Pancreas (tissue), 10 donors: ENCODE results near the gene RYK. TPM values are rescaled to one million over a fixed set of nuclear protein-coding genes. Genes with fewer than 3 reads are reported as not detected.
A peak's percentile ranks its signal among the peaks of the same experiment; 100 is the strongest.

ENCODE experiments used
- ATAC-seq, 4 donors: fragments of 200-7000 bp; cut with Tn5 transposase; one replicate each; pipeline versions ENCODE4 v1.8.0 to v1.9.1; 2020; ENCODE audit warnings: mild to moderate bottlenecking in 4 of 4, moderate library complexity in 4 of 4
- DNase-seq, 6 donors: peaks; one replicate each; pipeline ENCODE4 v3.0.0-alpha.2; 2020
- FAIRE-seq: peaks from 2 replicates; lab custom pipeline; 2012; peaks lifted over from hg19 to GRCh38; lab: Jason Lieb, UNC
- H3K27ac ChIP-seq, 4 donors: fragments of 200-600 bp; sonication (generic); 1 replicate in 3 of 4; 2 replicates in 1 of 4; pipeline versions ENCODE4 v1.5.0 to v1.8.0; 2020
- H3K27me3 ChIP-seq, 4 donors: fragments of 200-600 bp; one replicate each; pipeline ENCODE4 v1.8.0; 2021
- H3K36me3 ChIP-seq, 3 donors: fragments of 200-600 bp; sonication (generic) in 1 of 3; one replicate each; pipeline versions ENCODE4 v1.5.0 to v1.8.0; 2020 to 2021
- H3K4me1 ChIP-seq, 3 donors: fragments of 200-600 bp; one replicate each; pipeline ENCODE4 v1.8.0; 2021
- H3K4me3 ChIP-seq, 4 donors: fragments of 200-600 bp; sonication (generic) in 2 of 4; one replicate each; pipeline versions ENCODE4 v1.5.0 to v1.8.0; 2020 to 2021
- H3K9me3 ChIP-seq, 4 donors: fragments of 200-600 bp; one replicate each; pipeline ENCODE4 v1.8.0; 2021
- WGBS, 2 donors: extraction: QIAGEN DNeasy Blood & Tissue Kit; methylation state at CpG; one replicate each; pipeline ENCODE4 v1.1.7; 2013; 5-methylcytosine and 5-hydroxymethylcytosine counted together
- intact Hi-C, 3 donors: fragments of 100-400 bp; cut with DNase I; formaldehyde crosslinking; loops; one replicate each; pipeline versions ENCODE4 v1.11.1 to v1.14.2; 2022
- polyA plus RNA-seq, 2 donors: library from polyadenylated mRNA; stranded (reverse); fragments of 200-250 nt; gene quantifications; one replicate each; pipeline ENCODE4 v1.2.3, GENCODE V29; 2013
- total RNA-seq, 6 donors: library from RNA; stranded (reverse); fragmentation: NEBNext Ultra II Directional in 4 of 6; extraction: Animal tissue kit (Norgen Biotek cat#: 25700) in 4 of 6; gene quantifications; one replicate each; pipeline versions ENCODE4 v1.2.1 to v1.2.4, GENCODE V29; 2021 to 2023
- TF ChIP-seq, protein P1 (sequence below), 4 donors: fragments of 200-600 bp; sonication (generic) in 3 of 4; IDR thresholded peaks; one replicate each; pipeline versions ENCODE4 v1.5.0 to v1.8.0; 2021; ENCODE audit warnings: antibody characterized with exemption in 4 of 4
- donor health status: healthy with polysubstance abuse.
- donor health status: DM: no; HTN: no; CAD: no; lungs with moderate emphysema.
- donor health status: DM: no; HTN: no; CAD: no.
- donor health status: control.
- donor health status: control.
- donor health status: Bipolar disorder and iron deficiency.
- donor health status: DM: yes; HTN: yes; CAD: no.
- donor health status: DM: no; HTN: no; CAD: no.
- donor health status: DM: no; HTN: no; CAD: no.
- donor health status: DM: yes; HTN: yes; CAD: no.

Gene RYK
- total and polyA plus RNA-seq, 8 donors = 13.8 to 31.9 (median 20.5) TPM

DNA sequence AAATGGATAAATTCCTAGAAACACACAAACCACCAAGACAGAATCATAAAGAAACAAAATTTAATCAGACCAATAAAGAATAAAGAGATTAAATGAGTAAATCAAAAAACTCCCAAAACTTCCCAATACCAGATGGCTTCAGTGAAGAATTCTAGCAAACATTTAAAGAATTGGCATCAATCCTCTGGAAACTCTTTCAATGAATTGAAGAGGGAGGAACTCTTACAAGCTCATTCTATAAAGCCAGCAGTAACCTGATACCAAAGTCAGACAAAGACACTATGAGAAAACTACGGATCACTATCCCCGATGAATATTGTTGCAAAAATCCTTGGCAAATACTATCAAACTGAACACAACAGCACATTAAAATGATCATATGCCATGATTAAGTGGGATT is 139.0 kb downstream of the RYK start:
- WGBS, 2 donors = 45 to 55% methylated on average over 2 of the region's 2 CpGs
- intact Hi-C loops = no loop called here
- H3K27ac ChIP-seq = peak overlapping the region in 1 of 4 donors; percentile 79
- no peaks in the 10 kb centered on the region for H3K27me3 ChIP-seq
- TF ChIP-seq, protein P1, sequence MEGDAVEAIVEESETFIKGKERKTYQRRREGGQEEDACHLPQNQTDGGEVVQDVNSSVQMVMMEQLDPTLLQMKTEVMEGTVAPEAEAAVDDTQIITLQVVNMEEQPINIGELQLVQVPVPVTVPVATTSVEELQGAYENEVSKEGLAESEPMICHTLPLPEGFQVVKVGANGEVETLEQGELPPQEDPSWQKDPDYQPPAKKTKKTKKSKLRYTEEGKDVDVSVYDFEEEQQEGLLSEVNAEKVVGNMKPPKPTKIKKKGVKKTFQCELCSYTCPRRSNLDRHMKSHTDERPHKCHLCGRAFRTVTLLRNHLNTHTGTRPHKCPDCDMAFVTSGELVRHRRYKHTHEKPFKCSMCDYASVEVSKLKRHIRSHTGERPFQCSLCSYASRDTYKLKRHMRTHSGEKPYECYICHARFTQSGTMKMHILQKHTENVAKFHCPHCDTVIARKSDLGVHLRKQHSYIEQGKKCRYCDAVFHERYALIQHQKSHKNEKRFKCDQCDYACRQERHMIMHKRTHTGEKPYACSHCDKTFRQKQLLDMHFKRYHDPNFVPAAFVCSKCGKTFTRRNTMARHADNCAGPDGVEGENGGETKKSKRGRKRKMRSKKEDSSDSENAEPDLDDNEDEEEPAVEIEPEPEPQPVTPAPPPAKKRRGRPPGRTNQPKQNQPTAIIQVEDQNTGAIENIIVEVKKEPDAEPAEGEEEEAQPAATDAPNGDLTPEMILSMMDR (IDR thresholded peaks at IDR 0.05) = no peak
- no peak overlapping the region for H3K4me3 ChIP-seq
- ATAC-seq (no peak), FAIRE-seq (no peak), DNase-seq (no peak)
- H3K36me3 ChIP-seq = no peaks in the 10 kb centered on the region
- peaks cover 0 to 8% (median 0%) of the 10 kb centered on the region in 4 donors for H3K9me3 ChIP-seq
- peaks cover under 1 to 16% (median 14%) of the 10 kb centered on the region in 3 donors for H3K4me1 ChIP-seq

DNA sequence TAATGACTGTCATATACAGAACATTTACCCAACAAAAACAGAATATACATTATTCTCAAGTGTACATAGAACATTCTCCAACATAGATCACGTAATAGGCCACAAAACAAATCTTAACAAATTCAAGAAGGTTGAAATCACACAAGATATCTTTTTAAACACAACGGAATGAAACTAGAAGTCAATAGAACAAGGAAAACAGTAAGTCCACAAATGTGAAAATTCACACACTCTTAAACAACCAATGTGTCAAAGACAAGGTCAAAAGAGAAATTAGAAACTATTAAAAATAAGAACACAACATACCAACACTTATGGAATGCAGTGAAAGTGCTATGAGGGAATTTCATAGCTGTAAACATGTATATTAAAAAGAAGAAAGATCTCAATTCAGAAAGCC is 139.7 kb downstream of the RYK start:
- DNase-seq = no peak
- no peak for FAIRE-seq
- ATAC-seq = peak in 3 of 4 donors; percentile 57 to 67 (median 58)
- peak overlapping the region in 2 of 4 donors; percentile 45 to 79 for H3K27ac ChIP-seq
- no peaks in the 10 kb centered on the region for H3K27me3 ChIP-seq
- H3K4me3 ChIP-seq = no peak overlapping the region
- TF ChIP-seq, protein P1 (IDR thresholded peaks at IDR 0.05) = no peak
- H3K4me1 ChIP-seq = peaks cover 7 to 19% (median 16%) of the 10 kb centered on the region in 3 donors
- WGBS, 2 donors = 25 to 30% methylated on average over 2 of the region's 2 CpGs
- intact Hi-C loops = no loop called here
- H3K9me3 ChIP-seq = peaks cover 0 to 8% (median 0%) of the 10 kb centered on the region in 4 donors
- H3K36me3 ChIP-seq = no peaks in the 10 kb centered on the region

Other genes with a start within 250 kb of the RYK start
- 10 to 100 TPM in 4 of 6 donors, 1 to 10 TPM in 2; 4.6 to 16.8 (median 10.4) TPM for gene SLCO2A1, start 220.9 kb downstream of the RYK start, total RNA-seq
- gene SLCO2A1, start 220.9 kb downstream of the RYK start, polyA plus RNA-seq = 10 to 100 TPM in 1 of 2 donors, 1 to 10 TPM in 1; 7.2 to 17.5 TPM
- gene AMOTL2, start 123.6 kb upstream of the RYK start, total RNA-seq = 10 to 100 TPM; 25.3 to 35.7 (median 32.4) TPM
- 10 to 100 TPM; 11.9 to 17.9 TPM for gene AMOTL2, start 123.6 kb upstream of the RYK start, polyA plus RNA-seq
- 10 to 100 TPM; 16.5 to 32.3 (median 22.1) TPM for gene ANAPC13, start 235.1 kb upstream of the RYK start, total RNA-seq
- gene ANAPC13, start 235.1 kb upstream of the RYK start, polyA plus RNA-seq = 10 to 100 TPM; 20.6 to 59.1 TPM
- gene CEP63, start 235.2 kb upstream of the RYK start, total RNA-seq = 10 to 100 TPM in 3 of 6 donors, 1 to 10 TPM in 3; 8.9 to 17.2 (median 11.0) TPM
- 10 to 100 TPM; 10.6 to 15.5 TPM for gene CEP63, start 235.2 kb upstream of the RYK start, polyA plus RNA-seq